GM20000 (cell line): ENCODE data around the gene LMOD3.

ENCODE experiments used
- DNase-seq: peaks from one replicate; pipeline ENCODE4 v3.0.0; 2012; ENCODE audit warnings: low spot score
- TF ChIP-seq, protein P1 (sequence below): IDR thresholded peaks from 2 replicates; pipeline ENCODE4 v1.5.1; 2012; ENCODE audit warnings: mild to moderate bottlenecking, control low read depth; ENCODE audit errors: extremely low read depth, missing control alignments

Gene LMOD3

DNA sequence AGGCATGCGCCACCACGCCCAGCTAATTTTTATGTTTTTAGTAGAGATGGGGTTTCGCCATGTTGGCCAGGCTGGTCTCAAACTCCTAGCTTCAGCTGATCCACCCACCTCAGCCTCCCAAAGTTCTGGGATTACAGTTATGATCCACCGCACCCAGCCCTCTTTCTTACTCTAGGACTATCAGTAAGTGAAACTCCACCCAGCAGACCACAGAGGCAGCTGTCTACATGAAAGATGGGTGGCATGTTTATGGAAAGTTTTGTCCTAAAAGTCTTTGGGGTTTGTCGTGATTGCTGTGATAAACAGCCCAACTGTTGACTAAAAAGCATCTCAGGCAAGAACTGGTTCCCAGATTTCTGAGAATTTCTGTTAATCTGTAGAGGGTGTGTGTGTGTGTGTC is 26.8 kb downstream of the LMOD3 start:
- DNase-seq: no peak
- TF ChIP-seq, protein P1, sequence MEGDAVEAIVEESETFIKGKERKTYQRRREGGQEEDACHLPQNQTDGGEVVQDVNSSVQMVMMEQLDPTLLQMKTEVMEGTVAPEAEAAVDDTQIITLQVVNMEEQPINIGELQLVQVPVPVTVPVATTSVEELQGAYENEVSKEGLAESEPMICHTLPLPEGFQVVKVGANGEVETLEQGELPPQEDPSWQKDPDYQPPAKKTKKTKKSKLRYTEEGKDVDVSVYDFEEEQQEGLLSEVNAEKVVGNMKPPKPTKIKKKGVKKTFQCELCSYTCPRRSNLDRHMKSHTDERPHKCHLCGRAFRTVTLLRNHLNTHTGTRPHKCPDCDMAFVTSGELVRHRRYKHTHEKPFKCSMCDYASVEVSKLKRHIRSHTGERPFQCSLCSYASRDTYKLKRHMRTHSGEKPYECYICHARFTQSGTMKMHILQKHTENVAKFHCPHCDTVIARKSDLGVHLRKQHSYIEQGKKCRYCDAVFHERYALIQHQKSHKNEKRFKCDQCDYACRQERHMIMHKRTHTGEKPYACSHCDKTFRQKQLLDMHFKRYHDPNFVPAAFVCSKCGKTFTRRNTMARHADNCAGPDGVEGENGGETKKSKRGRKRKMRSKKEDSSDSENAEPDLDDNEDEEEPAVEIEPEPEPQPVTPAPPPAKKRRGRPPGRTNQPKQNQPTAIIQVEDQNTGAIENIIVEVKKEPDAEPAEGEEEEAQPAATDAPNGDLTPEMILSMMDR: no peak

DNA sequence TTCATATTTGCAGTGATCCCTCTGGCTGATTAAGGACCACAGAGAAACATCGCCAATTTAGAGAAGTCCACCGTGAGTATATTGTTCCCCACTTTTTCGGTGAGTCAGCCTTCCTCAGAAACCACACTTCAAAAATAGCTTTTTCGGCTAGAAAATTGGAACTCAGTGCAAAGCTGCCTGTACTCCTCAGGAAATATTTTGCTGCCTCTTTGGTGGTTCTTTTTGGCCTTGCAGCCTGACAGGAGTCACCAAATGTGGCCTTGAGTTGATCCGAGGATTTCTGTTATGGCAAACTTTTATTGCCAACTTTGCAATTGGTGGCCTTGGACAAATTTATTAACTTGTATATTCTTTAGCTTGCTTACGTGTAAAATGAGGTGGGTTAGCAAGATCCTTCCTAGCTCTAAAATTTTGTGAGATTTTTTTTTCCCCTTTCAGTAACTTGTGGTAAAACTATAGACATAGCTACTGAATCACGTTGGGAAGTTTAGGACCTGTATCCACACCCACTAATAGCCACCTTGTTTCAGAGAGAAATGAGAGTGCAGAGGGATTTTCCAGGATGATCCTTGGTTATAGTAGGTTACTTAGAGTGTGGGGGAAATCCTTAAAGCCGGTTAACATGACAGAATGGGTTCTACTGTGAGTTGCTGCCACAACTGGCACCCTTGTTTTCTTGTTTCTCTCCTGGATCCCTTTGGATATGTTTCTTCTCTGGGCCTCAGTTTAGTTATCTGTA is 27.8 kb downstream of the LMOD3 start:
- no peak for DNase-seq
- TF ChIP-seq, protein P1: no peak

DNA sequence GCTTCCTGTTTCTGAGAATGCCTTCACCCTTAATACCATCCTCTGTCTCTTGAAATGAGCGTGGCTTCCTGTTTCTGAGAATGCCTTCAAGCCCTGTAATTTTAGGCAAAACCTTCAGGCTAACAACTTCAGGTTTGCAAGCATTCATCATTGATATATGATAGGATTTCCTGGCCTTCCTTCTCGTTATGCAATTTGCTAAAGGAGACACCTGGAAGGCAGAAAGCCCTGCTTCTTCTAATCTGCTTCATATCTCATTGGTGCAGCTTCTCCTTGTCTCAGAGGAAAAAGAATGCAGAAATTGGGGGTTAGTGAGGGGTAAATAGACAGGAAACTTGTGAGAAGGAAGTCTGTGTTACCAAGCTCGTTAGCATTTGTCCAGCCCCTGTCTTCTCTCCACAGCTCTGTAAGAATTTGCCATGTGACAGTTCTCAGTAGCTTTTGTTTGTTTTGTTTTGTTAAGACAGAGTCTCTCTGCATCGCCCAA is 30.3 kb downstream of the LMOD3 start:
- no peak for DNase-seq
- TF ChIP-seq, protein P1: no peak

DNA sequence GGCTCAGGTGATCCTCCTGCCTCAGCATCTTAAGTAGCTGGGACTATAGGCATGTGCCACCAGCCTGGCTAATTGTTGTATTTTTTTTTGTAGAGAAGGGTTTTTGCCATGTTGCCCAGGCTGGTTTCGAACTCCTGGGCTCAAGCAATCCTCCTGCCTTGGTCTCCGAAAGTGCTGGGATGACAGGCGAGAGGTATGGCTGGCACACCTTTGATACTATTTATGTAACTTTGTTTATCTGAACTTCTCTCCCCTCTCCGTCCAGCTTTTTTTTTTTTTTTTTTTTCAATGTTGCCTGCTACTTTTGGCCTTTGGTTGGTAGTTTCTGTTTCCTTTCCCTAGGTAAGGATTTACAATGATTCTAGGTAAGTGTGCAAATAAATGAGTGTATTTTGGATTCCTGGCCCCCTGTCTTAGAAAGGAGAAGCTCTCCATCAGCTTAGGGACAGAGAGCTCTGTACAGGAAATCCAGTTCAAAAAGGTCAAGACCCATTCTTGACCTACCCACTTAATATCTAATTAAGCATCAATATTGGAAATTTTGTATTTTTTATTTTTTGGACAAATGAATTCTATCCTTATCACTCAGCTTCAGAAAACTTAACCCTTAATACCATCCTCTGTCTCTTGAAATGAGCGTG is 30.9 kb downstream of the LMOD3 start:
- TF ChIP-seq, protein P1: no peak
- no peak for DNase-seq

DNA sequence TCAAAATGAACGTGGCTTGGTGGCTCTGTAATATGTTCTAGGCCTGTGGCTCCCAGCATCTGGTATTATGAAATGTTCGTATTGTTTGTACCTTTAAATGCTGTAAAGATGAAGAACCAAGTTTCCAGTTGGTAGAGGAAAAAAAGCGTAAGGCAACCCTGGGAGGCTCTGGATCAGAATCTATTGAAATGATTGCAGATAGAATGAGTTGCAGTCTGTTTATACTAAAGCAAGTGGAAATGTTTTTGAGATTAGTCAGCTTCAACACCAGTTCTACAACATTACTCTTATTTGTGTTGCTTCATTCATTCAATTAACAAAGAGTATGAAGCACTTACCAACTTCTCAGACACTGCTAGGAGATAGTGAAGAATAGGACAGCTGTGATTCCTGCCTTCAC is 32.4 kb downstream of the LMOD3 start:
- TF ChIP-seq, protein P1: no peak
- no peak for DNase-seq

DNA sequence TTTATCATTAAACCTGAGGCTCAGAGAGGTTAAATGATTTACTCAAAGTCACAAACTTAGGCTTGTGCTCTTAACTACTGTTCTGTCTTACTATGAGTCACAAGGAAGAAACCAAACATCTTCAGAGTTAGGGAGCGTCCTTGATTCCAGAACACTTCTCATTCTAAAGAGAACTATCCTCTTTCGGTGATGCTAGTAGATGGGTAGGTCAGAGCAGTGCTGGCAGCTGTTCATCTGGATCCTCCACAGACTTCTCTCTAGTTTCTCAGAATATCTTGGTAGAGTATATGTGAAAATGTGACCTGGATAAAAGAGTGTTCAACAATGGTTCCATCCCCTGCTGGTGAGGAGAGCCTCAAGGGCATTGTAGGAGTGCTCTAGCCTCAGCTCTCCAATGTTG is 34.3 kb downstream of the LMOD3 start:
- TF ChIP-seq, protein P1: no peak
- DNase-seq: no peak

DNA sequence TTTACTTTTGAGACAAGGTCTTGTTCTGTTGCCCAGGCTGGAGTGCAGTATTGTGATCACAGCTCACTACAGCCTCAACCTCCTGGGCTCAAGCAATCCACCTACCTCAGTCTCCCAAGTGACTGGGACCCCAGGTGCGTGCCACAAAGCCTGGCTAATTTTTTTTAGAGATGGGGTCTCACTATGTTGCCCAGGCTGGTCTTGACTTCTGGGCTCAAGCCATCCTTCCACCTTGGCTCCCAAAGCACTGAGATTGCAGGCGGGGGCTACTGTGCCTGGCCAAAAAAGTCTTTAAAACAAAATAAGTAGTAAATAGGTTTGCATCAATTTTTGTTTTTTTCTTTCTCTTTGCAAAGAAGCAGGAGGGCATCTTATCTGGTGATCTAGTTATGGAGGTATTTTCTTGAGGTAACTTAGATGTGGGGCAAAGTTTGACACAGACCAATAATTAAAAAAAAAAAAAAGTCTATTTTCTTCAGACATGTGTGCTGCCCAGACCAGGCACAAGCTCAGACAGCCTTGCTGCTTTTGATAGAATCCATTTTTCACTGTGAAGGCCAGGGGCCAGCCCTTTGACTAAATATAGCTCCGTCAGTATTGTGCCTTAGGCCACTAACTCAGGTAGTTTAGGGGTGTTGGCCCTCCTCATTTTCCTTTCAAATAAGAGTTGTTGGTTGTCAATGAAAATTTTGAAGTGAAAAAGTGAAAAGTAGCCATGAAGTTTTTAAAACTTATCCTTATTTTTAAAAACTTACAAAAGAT is 35.2 kb downstream of the LMOD3 start:
- no peak for DNase-seq
- TF ChIP-seq, protein P1: no peak
